Hematopoietic multipotent progenitor cell treated with erythropoietin and hydrocortisone succinate and interleukin-3 and kit ligand, for 6 days (in vitro differentiated cells): ENCODE measurements around the gene ATF1.
"Not testable (repeated sequence)": the region's sequence is repeated elsewhere in the genome, so short reads cannot be mapped to it uniquely, and the experiment has no call there.

Source experiments
- DNase-seq: peaks from one replicate; pipeline ENCODE4 v3.0.0-alpha.2; 2015

The ATF1 gene

GRCh38 chr12:50868881-50869280, 105.0 kb downstream of the ATF1 start:
- DNase-seq, result not testable (repeated sequence)
